Mesenchymal stem cell (in vitro differentiated cells and primary cell): ENCODE results near the gene LRP8.

ENCODE experiments used
- DNase-seq: peaks from one replicate; pipeline ENCODE4 v3.0.0-alpha.2; 2013
- H2AFZ ChIP-seq: one replicate; pipeline ENCODE4 v1.6.1; 2013; ENCODE audit warnings: low read depth, mild to moderate bottlenecking, control low read depth, inconsistent platforms, low read length, moderate library complexity
- H2AK5ac ChIP-seq: 2 replicates; pipeline ENCODE4 v1.6.1; 2013; ENCODE audit warnings: low read length, moderate library complexity, mild to moderate bottlenecking, inconsistent platforms; ENCODE audit not compliant: severe bottlenecking
- H2BK120ac ChIP-seq: one replicate; pipeline ENCODE4 v1.6.1; 2013; ENCODE audit warnings: low read depth, mild to moderate bottlenecking, inconsistent platforms, low read length, moderate library complexity
- H2BK12ac ChIP-seq, 2 experiments: one replicate each; pipeline ENCODE4 v1.6.1; 2013; ENCODE audit warnings: inconsistent platforms in 2 of 2, low read length in 2 of 2, mild to moderate bottlenecking in 2 of 2, moderate library complexity in 2 of 2, control low read depth in 1 of 2
- H2BK15ac ChIP-seq: one replicate; pipeline ENCODE4 v1.6.1; 2013; ENCODE audit warnings: mild to moderate bottlenecking, low read depth, inconsistent platforms; ENCODE audit not compliant: poor library complexity, severe bottlenecking
- H2BK5ac ChIP-seq: 2 replicates; pipeline ENCODE4 v1.6.1; 2013; ENCODE audit warnings: low read depth, mild to moderate bottlenecking, low read length, control low read depth, inconsistent platforms; ENCODE audit not compliant: poor library complexity, severe bottlenecking
- H3K14ac ChIP-seq, 2 experiments: one replicate each; pipeline ENCODE4 v1.6.1; 2013; ENCODE audit warnings: inconsistent platforms in 2 of 2, low read length in 2 of 2, control low read depth in 1 of 2, mild to moderate bottlenecking in 1 of 2, moderate library complexity in 1 of 2
- H3K18ac ChIP-seq, 2 experiments: one replicate each; pipeline ENCODE4 v1.6.1; 2013; ENCODE audit warnings: inconsistent platforms in 2 of 2, low read length in 2 of 2, control low read depth in 1 of 2, low read depth in 1 of 2, mild to moderate bottlenecking in 1 of 2
- H3K23ac ChIP-seq, 2 experiments: one replicate each; pipeline ENCODE4 v1.6.1; 2013; ENCODE audit warnings: inconsistent platforms in 2 of 2, low read length in 2 of 2, mild to moderate bottlenecking in 2 of 2, moderate library complexity in 2 of 2, control low read depth in 1 of 2
- H3K27ac ChIP-seq: 2 replicates; pipeline ENCODE4 v1.5.1; 2013; ENCODE audit warnings: mild to moderate bottlenecking, moderate library complexity, low read length, control low read depth, inconsistent platforms; ENCODE audit not compliant: poor library complexity, severe bottlenecking
- H3K27me3 ChIP-seq, 2 experiments: 2 replicates each; pipeline versions ENCODE4 v1.6.1 to v1.7.0; 2013; ENCODE audit warnings: low read length in 2 of 2, mild to moderate bottlenecking in 2 of 2, moderate library complexity in 2 of 2, control low read depth in 1 of 2, inconsistent platforms in 1 of 2; ENCODE audit not compliant: control insufficient read depth in 1 of 2, insufficient read depth in 1 of 2
- H3K36me3 ChIP-seq, 2 experiments: 2 replicates each; pipeline versions ENCODE4 v1.6.1 to v1.7.0; 2013; ENCODE audit warnings: low read length in 2 of 2, control low read depth in 1 of 2, inconsistent platforms in 1 of 2, low read depth in 1 of 2, mild to moderate bottlenecking in 1 of 2; ENCODE audit not compliant: insufficient read depth in 2 of 2, control insufficient read depth in 1 of 2
- H3K4ac ChIP-seq, 2 experiments: one replicate each; pipeline ENCODE4 v1.6.1; 2013; ENCODE audit warnings: inconsistent platforms in 2 of 2, low read length in 2 of 2, mild to moderate bottlenecking in 2 of 2, moderate library complexity in 2 of 2, control low read depth in 1 of 2, low read depth in 1 of 2
- H3K4me1 ChIP-seq: 2 replicates; pipeline ENCODE4 v1.6.1; 2013; ENCODE audit warnings: low read depth, low read length, control low read depth; ENCODE audit not compliant: control insufficient read depth, insufficient read depth
- H3K4me2 ChIP-seq: 2 replicates; pipeline ENCODE4 v1.6.1; 2013; ENCODE audit warnings: low read length, mild to moderate bottlenecking, inconsistent platforms; ENCODE audit not compliant: poor library complexity, severe bottlenecking
- H3K4me3 ChIP-seq, 2 experiments: 2 replicates each; pipeline versions ENCODE4 v1.5.1 to v1.7.0; 2013; ENCODE audit warnings: low read length in 2 of 2, mild to moderate bottlenecking in 2 of 2, control low read depth in 1 of 2, low read depth in 1 of 2; ENCODE audit not compliant: insufficient read depth in 1 of 2
- H3K79me1 ChIP-seq: replicated peaks from 2 replicates; pipeline ENCODE4 v1.6.1; 2013; ENCODE audit warnings: mild to moderate bottlenecking, control low read depth, low read length, inconsistent platforms; ENCODE audit not compliant: poor library complexity, severe bottlenecking
- H3K9ac ChIP-seq: 2 replicates; pipeline ENCODE4 v1.7.0; 2013; ENCODE audit warnings: mild to moderate bottlenecking, low read length, moderate library complexity
- H3K9me3 ChIP-seq: 2 replicates; pipeline ENCODE4 v1.7.0; 2013; ENCODE audit warnings: mild to moderate bottlenecking, low read length; ENCODE audit not compliant: control insufficient read depth
- H4K8ac ChIP-seq: one replicate; pipeline ENCODE4 v1.6.1; 2013; ENCODE audit warnings: inconsistent platforms, mild to moderate bottlenecking, low read length, moderate library complexity
- H4K91ac ChIP-seq: one replicate; pipeline ENCODE4 v1.6.1; 2013; ENCODE audit warnings: mild to moderate bottlenecking, low read length, inconsistent platforms
- WGBS: methylation state at CpG from one replicate; pipeline ENCODE4 v1.1.7; 2013; ENCODE audit warnings: mixed read lengths; 5-methylcytosine and 5-hydroxymethylcytosine counted together

LRP8 gene

GRCh38 chr1:53275566-53275965 is 52.3 kb downstream of the LRP8 start:
- 100% methylated on average over 3 of the region's 3 CpGs for WGBS
- Histone ChIP-seq H2BK5ac (no peak overlapping the region), H3K4me2 (no peak overlapping the region), H2AK5ac (no peak overlapping the region), H3K79me1 (no peaks in the 10 kb centered on the region), H3K36me3 (peaks cover 9 to 34% of the 10 kb centered on the region in 2 experiments), H3K14ac (no peak overlapping the region), H3K9me3 (no peaks in the 10 kb centered on the region), H3K18ac (no peak overlapping the region), H2BK120ac (no peak overlapping the region), H3K4me1 (peaks cover 2% of the 10 kb centered on the region), H2BK15ac (no peak overlapping the region), H3K23ac (no peak overlapping the region), H2BK12ac (no peak overlapping the region), H2AFZ (no peak overlapping the region), H3K4me3 (no peak overlapping the region), H4K8ac (no peak overlapping the region), H3K27ac (no peak overlapping the region), H3K4ac (no peak overlapping the region), H3K9ac (no peak overlapping the region), H3K27me3 (no peaks in the 10 kb centered on the region), H4K91ac (no peak overlapping the region)
- DNase-seq: no peak

DNA sequence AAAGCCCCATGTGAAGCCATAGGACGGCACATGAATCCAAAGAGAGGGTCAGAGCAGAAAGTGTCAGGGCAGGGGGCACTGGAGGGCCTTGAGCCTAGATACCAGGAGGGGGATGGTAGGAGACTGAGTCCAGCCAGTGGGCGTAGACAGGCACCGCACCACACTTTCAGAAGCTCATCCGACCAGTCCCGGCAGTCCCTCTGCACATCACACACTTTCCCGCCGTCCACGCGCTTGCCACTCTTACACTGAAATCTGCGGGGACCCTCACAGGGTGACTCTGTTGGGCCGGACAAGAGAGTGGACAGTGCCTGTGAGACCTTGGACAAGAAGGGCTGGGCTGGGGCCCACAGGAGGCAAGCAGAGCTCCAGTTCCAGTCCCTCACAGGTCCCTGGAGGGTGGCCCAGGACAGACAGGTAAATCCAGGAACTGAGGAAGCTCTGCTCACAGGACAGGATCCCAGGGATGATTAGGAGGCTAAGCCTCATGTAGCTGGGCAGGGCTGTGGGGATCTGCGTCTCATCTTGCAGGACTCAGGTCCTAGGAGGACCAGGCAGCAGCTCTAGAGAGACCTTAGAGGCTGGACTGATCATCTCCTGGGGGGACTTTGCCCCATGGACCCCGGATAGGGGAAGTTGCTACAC is 53.2 kb downstream of the LRP8 start:
- no peaks in the 10 kb centered on the region for H3K27me3 ChIP-seq
- no peak overlapping the region for H3K4me3 ChIP-seq
- H2BK120ac ChIP-seq: no peak overlapping the region
- no peak overlapping the region for H2AK5ac ChIP-seq
- no peak overlapping the region for H3K27ac ChIP-seq
- DNase-seq: no peak
- peaks cover 2% of the 10 kb centered on the region for H3K4me1 ChIP-seq
- WGBS: over 99% methylated on average over 13 of the region's 13 CpGs
- peaks cover 17 to 31% of the 10 kb centered on the region in 2 experiments for H3K36me3 ChIP-seq
- no peak overlapping the region for H4K91ac ChIP-seq
- no peak overlapping the region for H3K4ac ChIP-seq
- H3K9me3 ChIP-seq: no peaks in the 10 kb centered on the region
- H3K14ac ChIP-seq: no peak overlapping the region
- H3K79me1 ChIP-seq: no peaks in the 10 kb centered on the region
- H2BK15ac ChIP-seq: no peak overlapping the region
- H4K8ac ChIP-seq: no peak overlapping the region
- H2BK5ac ChIP-seq: no peak overlapping the region
- no peak overlapping the region for H3K9ac ChIP-seq
- no peak overlapping the region for H3K18ac ChIP-seq
- no peak overlapping the region for H3K23ac ChIP-seq
- H3K4me2 ChIP-seq: no peak overlapping the region
- no peak overlapping the region for H2AFZ ChIP-seq
- H2BK12ac ChIP-seq: no peak overlapping the region

DNA sequence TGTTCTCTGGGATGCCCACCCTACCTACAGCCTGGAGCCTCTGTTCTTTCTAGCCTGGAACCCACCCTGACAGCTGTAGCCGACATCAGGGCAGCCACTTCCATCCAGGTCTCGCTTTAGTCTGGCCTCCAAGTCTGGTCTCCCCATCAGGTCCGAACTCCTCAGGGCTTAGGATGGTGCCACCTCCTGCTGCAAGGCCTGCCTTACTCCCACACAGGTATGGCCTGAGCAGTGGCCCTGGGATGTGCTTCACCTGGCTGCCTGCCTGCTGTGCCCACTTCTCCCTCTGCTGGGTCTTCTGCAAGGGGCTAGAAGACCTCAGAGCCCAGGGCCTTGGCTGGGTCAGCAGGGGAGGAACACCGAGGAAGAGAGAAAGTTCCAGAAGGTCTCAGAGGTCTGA is 53.8 kb downstream of the LRP8 start:
- no peak for DNase-seq
- H3K4me2 ChIP-seq: no peak overlapping the region
- 98% methylated on average over 4 of the region's 4 CpGs for WGBS

GRCh38 chr1:53273526-53273925 is 54.3 kb downstream of the LRP8 start:
- WGBS: 70% methylated on average over 2 of the region's 2 CpGs
- Histone ChIP-seq H3K79me1 (no peaks in the 10 kb centered on the region), H3K9me3 (no peaks in the 10 kb centered on the region), H3K4me1 (peaks cover 2% of the 10 kb centered on the region), H3K14ac (no peak overlapping the region), H2BK120ac (no peak overlapping the region), H3K27ac (no peak overlapping the region), H2BK12ac (no peak overlapping the region), H3K4me2 (no peak overlapping the region), H4K8ac (no peak overlapping the region), H2AFZ (no peak overlapping the region), H4K91ac (no peak overlapping the region), H2AK5ac (no peak overlapping the region), H3K23ac (no peak overlapping the region), H3K27me3 (no peaks in the 10 kb centered on the region), H3K9ac (no peak overlapping the region), H2BK15ac (no peak overlapping the region), H3K4me3 (no peak overlapping the region), H2BK5ac (no peak overlapping the region), H3K36me3 (peaks cover 18 to 31% of the 10 kb centered on the region in 2 experiments), H3K4ac (no peak overlapping the region), H3K18ac (no peak overlapping the region)
- DNase-seq: no peak

More for the DNA sequence above, 53.8 kb downstream of the LRP8 start:
- H3K9ac ChIP-seq: no peak overlapping the region
- H3K23ac ChIP-seq: no peak overlapping the region
- H2BK15ac ChIP-seq: no peak overlapping the region
- peaks cover 2% of the 10 kb centered on the region for H3K4me1 ChIP-seq
- no peak overlapping the region for H3K27ac ChIP-seq
- H2BK120ac ChIP-seq: no peak overlapping the region
- no peak overlapping the region for H3K14ac ChIP-seq
- no peak overlapping the region for H3K18ac ChIP-seq
- H2BK12ac ChIP-seq: no peak overlapping the region
- H3K9me3 ChIP-seq: no peaks in the 10 kb centered on the region
- H4K91ac ChIP-seq: no peak overlapping the region
- no peaks in the 10 kb centered on the region for H3K27me3 ChIP-seq
- H2BK5ac ChIP-seq: no peak overlapping the region
- H4K8ac ChIP-seq: no peak overlapping the region
- H2AFZ ChIP-seq: no peak overlapping the region
- no peak overlapping the region for H2AK5ac ChIP-seq
- H3K4me3 ChIP-seq: no peak overlapping the region
- H3K79me1 ChIP-seq: no peaks in the 10 kb centered on the region
- H3K36me3 ChIP-seq: peaks cover 14 to 31% of the 10 kb centered on the region in 2 experiments
- H3K4ac ChIP-seq: no peak overlapping the region
